ENCODE measurements around the gene MAP4K1.

MAP4K1 gene

GRCh38 chr19:38543807-38544568 is 73.8 kb downstream of the MAP4K1 start:
- peak; percentile 76 for DNase-seq (ENCODE audit: low spot score)

GRCh38 chr19:38543286-38543806 is 74.4 kb downstream of the MAP4K1 start:
- no peak for DNase-seq (ENCODE audit: low spot score)
- TF ChIP-seq, protein P1, sequence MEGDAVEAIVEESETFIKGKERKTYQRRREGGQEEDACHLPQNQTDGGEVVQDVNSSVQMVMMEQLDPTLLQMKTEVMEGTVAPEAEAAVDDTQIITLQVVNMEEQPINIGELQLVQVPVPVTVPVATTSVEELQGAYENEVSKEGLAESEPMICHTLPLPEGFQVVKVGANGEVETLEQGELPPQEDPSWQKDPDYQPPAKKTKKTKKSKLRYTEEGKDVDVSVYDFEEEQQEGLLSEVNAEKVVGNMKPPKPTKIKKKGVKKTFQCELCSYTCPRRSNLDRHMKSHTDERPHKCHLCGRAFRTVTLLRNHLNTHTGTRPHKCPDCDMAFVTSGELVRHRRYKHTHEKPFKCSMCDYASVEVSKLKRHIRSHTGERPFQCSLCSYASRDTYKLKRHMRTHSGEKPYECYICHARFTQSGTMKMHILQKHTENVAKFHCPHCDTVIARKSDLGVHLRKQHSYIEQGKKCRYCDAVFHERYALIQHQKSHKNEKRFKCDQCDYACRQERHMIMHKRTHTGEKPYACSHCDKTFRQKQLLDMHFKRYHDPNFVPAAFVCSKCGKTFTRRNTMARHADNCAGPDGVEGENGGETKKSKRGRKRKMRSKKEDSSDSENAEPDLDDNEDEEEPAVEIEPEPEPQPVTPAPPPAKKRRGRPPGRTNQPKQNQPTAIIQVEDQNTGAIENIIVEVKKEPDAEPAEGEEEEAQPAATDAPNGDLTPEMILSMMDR (IDR thresholded peaks at IDR 0.05; ENCODE audit: extremely low read depth, missing control alignments), result no peak

More at GRCh38 chr19:38543807-38544568, 73.8 kb downstream of the MAP4K1 start:
- TF ChIP-seq, protein P1 (IDR thresholded peaks at IDR 0.05; ENCODE audit: extremely low read depth, missing control alignments), result peak; percentile 28

- TF ChIP-seq, protein P1 (IDR thresholded peaks at IDR 0.05; ENCODE audit: extremely low read depth, missing control alignments), result no peak
- no peak for DNase-seq (ENCODE audit: low spot score)
Measured at GRCh38 chr19:38542040-38542439, 75.7 kb downstream of the MAP4K1 start.

DNA sequence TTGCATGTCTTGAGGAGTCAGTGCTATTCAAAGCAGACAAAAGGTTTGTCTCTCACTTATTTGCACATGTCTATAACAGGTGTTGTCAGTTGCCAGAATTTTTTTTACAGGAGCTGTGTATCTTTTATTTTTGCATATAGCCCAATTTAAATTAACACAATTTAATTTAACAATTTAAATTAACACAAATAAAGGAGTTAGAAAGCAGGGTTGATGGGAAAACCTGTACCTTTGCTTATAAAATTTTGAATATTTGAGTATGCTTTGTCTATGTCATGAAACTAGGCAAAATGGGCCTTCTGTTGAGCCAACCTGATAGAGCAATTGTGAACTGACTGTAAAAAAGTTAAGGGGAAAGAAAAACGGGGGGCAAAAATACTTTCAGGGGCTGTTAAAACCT is 78.0 kb downstream of the MAP4K1 start:
- TF ChIP-seq, protein P1 (IDR thresholded peaks at IDR 0.05; ENCODE audit: extremely low read depth, missing control alignments), result no peak
- DNase-seq (ENCODE audit: low spot score), result no peak

DNA sequence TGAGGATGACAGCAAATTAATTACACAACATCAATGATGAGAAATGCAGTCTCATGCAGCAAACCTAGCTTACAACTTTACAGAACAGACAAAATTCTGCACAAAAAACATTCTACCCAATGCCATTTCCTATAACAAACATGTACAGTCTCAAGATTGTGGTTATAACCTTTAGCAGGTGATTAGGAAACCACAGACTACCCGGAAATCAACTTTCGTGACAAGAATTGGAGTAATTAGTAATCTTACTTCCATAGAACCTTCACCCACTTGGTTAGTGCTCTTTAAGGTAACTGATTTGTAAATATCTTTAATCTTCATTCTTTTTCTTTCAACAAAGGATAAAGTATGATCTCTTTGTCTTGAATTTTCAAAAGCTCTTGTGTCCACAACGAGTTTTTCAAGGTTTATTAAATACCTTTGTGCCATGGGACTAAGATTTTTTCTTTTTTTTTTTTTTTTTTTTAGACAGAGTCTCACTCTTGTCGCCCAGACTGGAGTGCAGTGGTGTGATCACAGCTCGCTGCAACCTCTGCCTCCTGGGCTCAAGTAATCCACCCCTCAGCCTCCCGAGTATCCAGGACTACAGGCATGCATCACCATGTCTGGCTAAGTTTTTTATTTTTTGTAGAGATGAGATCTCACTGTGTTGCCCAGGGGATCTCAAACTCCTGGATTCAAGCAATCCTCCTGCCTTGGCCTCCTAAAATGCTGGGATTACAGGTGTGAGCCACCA is 78.8 kb downstream of the MAP4K1 start:
- no peak for DNase-seq (ENCODE audit: low spot score)
- TF ChIP-seq, protein P1 (IDR thresholded peaks at IDR 0.05; ENCODE audit: extremely low read depth, missing control alignments), result no peak

DNA sequence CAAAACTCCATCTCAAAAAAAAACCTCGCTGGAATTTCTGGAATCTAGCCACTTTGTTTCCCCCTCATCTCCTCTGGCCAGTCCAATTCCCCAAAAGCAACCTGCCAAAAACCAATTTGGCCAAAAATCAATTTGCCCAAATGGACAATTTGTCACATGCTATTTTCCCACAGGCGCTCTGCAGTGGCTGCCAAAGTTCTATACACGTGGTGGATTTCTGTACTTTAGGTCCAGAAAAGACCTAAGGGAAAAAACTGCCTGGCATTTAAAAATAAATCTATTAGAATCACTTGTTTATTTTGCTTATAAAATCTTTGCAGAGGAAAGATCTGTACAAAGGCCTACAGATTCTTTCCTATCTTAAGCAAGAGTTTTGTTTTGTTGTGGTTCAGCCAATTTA is 79.4 kb downstream of the MAP4K1 start:
- DNase-seq (ENCODE audit: low spot score), result no peak
- TF ChIP-seq, protein P1 (IDR thresholded peaks at IDR 0.05; ENCODE audit: extremely low read depth, missing control alignments), result no peak

Measured in GM20000 (cell line).